Right lobe of liver (tissue), 4 donors: ENCODE results near the gene CLTB.

Experiments
- POLR2A ChIP-seq: fragments of 450-650 bp; IDR thresholded peaks from one replicate; pipeline ENCODE4 v1.6.1; 2017; ENCODE audit warnings: antibody characterized with exemption, mild to moderate bottlenecking
- TF ChIP-seq, protein P1 (sequence below), 4 donors: fragments of 200-600 bp in 3 of 4; fragments of 450-650 bp in 1 of 4; IDR thresholded peaks; one replicate each; pipeline versions ENCODE4 v1.5.1 to v1.8.0; 2016 to 2022; ENCODE audit warnings: antibody characterized with exemption in 4 of 4, mild to moderate bottlenecking in 2 of 4
- donor health status: DM: no; HTN: no; CAD: no.
- donor health status: DM: no; HTN: no; CAD: no.
- donor health status: DM: no; HTN: yes; CAD: no.

DNA sequence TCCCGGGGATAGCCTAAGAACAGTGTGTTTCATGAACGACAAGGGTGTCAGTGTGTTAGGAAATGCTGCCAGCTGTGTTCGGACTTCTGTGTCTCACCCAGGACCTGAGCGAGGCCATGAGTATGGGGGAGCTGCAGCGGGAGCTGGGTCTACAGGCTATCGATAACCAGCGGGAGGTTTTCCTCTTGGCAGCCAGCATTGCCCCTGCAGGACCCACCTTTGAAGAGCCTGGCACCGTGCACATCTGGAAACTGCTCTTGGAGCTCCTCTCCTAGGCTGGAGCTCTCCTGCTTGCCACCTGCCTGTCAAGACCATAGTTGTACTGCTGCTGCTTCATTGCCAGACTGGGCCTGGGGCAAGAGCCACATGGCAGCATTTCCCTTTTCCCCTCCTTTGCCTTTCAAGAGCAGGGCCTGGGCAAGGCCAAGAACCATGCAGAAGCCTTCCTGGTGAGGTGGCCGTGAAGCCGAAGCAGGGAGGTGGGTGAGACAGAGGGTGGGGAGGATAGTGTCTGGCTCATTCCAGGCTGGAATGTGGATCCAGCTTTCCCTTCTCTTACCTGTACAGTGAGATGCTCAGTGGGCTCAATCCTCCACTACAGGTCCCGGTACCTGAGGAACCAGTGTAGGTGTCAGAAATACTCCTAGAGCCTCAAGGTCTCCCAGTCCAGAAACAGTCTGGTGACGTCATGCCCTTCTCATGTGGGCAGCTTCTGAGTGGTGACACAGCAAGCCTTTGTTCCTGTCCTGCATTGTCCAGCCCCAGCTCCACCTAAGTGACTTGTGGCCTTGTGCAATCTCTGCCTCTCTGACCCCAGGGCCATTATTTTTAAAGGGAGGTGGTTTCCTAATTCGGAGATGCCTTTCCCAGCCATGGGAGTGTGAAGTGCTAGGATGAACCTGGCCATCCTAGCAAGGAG lies 44.5 kb downstream of the CLTB start:
- TF ChIP-seq, protein P1, sequence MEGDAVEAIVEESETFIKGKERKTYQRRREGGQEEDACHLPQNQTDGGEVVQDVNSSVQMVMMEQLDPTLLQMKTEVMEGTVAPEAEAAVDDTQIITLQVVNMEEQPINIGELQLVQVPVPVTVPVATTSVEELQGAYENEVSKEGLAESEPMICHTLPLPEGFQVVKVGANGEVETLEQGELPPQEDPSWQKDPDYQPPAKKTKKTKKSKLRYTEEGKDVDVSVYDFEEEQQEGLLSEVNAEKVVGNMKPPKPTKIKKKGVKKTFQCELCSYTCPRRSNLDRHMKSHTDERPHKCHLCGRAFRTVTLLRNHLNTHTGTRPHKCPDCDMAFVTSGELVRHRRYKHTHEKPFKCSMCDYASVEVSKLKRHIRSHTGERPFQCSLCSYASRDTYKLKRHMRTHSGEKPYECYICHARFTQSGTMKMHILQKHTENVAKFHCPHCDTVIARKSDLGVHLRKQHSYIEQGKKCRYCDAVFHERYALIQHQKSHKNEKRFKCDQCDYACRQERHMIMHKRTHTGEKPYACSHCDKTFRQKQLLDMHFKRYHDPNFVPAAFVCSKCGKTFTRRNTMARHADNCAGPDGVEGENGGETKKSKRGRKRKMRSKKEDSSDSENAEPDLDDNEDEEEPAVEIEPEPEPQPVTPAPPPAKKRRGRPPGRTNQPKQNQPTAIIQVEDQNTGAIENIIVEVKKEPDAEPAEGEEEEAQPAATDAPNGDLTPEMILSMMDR (IDR thresholded peaks at IDR 0.05): no peak
- no peak for TF ChIP-seq POLR2A
